IPS-18c (cell line): ENCODE measurements around the gene RPS8.

ENCODE experiments used
- H3K4me3 ChIP-seq: 2 replicates; pipeline ENCODE4 v1.7.0; 2013; ENCODE audit warnings: low read depth, mild to moderate bottlenecking, low read length, moderate library complexity; ENCODE audit not compliant: insufficient read depth
- H3K9me3 ChIP-seq: one replicate; pipeline ENCODE4 v1.6.1; 2013; ENCODE audit warnings: mild to moderate bottlenecking, low read length, moderate library complexity; ENCODE audit not compliant: control insufficient read depth, insufficient read depth

Gene RPS8

DNA sequence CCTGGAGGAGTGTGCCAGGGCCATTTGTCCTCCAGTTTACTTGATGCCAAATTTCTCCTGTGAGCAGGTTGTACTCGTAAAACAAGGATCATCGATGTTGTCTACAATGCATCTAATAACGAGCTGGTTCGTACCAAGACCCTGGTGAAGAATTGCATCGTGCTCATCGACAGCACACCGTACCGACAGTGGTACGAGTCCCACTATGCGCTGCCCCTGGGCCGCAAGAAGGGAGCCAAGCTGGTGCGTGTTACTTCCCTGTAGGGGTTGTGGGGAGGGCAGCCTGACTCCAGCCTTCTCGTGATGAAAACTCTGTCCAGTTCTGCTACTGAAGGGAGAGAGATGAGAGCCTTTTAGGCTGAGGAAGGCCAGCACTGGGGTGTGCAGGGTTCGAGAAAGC is 2.2 kb downstream of the RPS8 start:
- peak overlapping the region; percentile 86; the same call in 1 of the 2 replicates for H3K4me3 ChIP-seq
- peaks cover 5% of the 10 kb centered on the region for H3K9me3 ChIP-seq

DNA sequence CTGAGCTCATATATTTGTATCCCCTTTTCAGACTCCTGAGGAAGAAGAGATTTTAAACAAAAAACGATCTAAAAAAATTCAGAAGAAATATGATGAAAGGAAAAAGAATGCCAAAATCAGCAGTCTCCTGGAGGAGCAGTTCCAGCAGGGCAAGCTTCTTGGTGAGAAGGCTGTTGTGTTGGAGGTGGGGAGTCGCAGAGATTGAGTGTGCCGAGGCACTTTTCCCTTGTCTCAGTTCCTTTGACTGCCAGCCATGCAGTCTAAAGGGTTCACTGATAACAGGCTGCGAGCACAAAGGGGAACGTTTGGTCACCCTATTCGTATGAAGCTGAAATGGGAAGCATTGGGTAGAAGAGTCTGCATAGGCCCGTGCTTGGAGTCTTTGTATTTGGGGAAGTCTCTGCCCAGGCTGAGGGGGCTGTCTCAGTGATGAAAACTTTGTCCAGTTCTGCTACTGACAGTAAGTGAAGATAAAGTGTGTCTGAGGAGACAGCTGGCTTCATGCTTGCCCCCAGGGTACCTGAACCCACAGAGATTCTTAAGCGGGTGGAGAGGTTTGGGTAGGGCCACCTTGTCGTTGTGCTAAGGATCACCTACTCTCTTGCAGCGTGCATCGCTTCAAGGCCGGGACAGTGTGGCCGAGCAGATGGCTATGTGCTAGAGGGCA is 2.8 kb downstream of the RPS8 start:
- Histone ChIP-seq H3K4me3 (no peak overlapping the region), H3K9me3 (peaks cover 5% of the 10 kb centered on the region)

DNA sequence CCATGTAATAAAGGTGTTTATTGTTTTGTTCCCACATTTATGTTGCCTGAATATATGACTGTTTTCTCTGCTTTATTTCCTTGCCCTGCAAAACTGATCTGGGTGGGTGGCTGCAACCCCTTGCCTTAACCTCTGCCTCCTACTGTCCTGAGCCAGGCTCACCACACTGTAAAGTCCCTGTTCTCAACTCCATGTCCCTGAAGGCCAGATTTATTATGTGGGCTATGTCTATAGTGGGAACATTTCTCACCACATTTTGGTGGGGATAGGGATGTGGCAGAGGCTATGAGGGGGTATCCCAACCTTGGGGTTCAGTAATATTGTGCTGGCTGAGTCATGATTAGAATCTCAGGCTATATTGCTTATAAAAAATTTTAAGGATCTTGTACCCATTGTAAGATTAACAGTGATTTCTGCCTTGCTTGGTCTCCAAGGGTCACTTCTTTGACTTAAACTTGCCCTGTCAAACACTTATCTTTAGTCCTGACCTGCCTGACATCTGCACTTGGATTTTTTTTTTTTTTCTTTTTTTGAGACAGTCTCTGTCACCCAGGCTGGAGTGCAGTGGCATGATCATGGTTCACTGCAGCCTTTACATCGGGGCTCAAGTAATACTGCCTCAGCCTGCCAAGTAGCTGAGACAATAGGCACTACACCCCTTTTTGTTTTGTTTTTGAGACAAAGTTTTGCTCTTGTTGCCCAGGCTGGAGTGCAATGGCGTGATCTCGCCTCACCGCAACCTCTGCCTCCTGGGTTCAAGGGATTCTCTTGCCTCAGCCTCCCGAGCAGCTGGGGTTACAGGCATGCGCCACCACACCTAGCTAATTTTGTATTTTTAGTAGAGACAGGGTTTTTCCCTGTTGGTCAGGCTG is 3.6 kb downstream of the RPS8 start:
- H3K4me3 ChIP-seq: no peak overlapping the region
- peaks cover 5% of the 10 kb centered on the region for H3K9me3 ChIP-seq

DNA sequence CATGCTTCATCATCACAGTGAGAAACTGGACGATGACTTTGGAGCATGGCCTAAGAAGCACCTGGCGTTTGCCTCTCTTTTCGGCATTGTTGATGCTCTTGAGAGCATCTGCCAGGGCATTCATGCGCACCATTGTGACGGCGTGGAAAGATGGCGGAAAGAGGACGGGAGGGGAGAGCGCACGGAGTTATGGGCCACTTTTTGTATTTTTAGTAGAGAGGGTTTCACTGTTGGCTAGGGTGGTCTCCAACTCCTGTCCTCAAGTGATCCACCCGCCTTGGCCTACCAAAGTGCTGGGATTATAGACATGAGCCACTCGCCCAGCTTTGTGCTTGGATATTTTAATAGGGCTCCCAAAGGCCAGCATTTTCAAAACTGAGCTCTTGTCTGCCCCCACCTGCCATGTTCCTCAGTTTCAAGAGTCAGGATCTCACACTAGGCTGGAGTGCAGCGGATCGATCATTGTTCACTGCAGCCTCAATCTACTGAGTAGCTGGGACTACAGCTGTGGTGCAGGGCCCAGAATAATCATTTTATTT is 5.3 kb downstream of the RPS8 start:
- peaks cover 2% of the 10 kb centered on the region for H3K9me3 ChIP-seq
- no peak overlapping the region for H3K4me3 ChIP-seq

DNA sequence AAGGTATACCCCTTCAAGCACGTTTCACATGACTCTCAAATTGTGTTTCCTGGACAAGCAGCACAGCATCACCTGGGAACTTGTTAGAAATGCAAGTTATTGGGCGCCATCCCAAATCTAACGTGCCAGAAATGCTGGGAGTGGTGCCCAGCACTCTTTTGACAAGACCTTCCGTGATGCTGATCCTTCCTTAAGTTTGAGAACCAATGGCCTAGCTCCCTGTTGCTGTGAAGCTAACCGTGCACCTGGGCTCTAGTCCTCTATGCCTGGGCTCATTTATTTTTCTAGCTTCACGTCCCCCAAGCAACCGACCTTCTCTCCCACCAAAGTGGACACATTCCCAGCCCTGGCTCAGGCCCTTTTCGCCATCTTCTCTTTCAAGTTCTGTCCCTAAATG is 8.4 kb downstream of the RPS8 start:
- H3K4me3 ChIP-seq: peak overlapping the region; percentile 40; the same call in 1 of the 2 replicates
- no peaks in the 10 kb centered on the region for H3K9me3 ChIP-seq

DNA sequence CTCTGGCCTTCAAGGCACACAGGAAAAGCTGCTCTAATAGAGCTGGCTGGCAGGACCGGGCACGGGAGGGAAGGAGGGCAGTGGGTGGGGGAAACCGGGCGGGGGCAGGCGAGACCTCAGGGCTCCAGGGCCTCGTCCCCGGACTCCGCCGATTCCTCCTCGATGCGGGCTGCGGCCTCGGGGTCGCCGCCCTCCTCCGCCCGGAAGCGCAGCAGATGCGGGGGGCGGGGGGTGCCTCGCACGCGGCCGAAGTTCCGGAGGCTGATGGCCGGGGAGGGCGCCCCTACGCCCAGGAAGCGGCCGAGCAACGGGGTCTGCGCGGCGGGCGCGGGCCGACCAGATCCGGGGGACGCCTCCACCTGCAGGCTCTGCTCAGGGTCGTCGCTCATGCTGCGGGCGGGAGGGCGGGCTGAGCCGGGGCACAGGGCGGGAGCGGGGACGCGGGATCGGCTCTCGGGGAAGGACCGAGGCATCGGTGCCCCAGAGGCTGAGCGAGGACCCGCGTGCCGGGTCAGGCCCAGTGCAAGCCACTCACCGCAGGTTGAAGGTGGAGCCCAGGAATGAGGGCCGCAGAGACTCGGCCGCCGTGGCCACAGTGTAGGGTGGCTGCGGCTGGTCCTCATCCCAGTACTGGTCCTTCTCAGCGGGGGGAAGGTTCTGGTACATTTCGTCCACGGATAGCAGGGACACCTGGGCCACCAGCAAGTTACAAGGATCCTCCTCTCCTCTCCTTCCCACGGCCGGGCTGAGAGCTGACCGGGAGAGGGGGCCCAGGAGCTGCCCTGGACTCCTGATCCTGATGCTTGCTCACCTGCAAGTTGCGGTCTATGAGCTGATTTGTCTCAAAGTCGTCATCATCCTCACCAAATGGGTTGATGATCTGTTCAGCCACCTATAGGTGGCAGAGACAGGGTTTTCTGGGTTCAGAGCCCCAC is 9.0 kb downstream of the RPS8 start:
- Histone ChIP-seq H3K4me3 (peak overlapping the region; percentile 40), H3K9me3 (no peaks in the 10 kb centered on the region)

DNA sequence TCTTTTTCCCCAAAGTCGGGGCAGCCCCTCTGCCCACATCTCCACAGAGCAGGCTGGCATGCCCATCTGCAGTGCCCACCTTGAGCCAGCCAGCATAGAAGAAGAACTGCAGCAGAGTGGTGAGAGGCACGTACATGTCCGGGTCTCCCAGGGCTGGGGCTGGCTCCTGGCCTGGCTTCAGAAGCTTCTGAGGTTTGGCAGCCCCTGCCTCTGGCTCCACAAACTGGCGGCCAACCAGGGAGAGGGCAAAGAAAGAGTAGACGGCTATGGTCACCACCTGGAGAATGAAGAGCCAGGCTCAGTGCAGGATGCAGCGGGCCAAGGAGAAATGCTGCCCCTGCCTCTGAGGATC is 9.7 kb downstream of the RPS8 start:
- H3K4me3 ChIP-seq: peak overlapping the region; percentile 40; the same call in 1 of the 2 replicates
- H3K9me3 ChIP-seq: no peaks in the 10 kb centered on the region

DNA sequence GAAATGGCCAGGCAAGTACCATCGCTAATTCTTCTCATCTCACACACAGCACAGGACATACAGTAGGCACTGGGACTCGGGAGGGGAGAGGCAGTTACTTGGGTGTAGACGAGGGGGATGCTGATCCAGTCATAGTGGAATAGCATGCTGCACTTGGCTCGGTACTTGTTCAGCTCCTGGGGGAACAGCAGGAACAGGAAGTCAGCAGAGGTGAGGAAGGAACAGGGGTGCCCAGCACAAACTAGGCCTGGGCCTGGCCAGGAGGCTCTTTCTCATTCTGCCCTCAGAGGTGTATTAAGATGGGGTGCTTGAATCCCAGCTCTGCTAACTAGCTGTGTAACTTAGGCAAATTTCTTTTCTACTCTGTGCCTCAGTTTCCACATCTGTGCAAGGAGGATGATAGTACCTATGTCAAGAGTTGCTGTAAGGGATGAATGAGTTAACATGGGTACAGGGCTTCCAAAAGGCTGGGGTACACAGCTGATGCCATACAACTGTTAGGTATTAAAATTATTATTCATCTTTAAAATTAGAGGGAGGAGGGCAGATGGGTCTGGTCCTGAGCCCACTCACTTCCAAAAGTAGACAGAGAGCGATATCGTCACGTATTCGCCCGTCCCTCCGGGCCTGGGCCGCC is 10.3 kb downstream of the RPS8 start:
- Histone ChIP-seq H3K9me3 (no peaks in the 10 kb centered on the region), H3K4me3 (peak overlapping the region; percentile 66)

DNA sequence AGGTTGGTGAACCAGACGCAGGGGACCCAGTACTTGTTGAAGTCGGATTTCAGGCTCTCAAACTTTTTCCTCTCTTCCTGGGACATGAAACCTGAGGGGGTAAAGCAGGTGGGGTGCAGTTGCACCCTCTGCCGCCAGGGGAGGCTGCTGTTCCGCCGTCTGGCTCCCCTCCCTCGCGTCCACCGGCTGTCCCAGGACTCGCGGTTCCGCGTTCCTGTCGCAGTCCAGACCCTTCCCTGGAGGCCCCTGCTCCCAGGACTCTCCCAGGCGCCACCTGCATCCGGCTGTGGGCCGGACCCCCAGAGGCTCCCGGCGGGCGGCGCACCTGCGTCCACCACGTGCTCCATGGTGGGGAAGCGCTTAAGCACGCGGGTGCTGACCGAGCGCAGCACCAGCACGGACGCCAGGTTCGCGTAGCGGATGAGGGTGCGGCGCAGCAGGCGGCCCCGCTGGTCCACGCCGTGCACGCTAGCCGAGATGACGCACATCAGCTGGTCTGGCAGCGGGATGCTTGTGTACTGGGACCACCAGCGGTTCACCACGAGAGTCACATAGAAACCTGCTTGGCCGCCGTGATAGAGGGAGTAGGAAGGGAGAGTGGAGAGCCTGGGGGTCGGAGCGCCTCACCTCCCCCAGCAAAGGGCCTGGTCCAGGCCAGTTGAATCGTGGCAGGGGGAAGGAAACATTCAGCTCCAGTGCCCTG is 10.9 kb downstream of the RPS8 start:
- Histone ChIP-seq H3K9me3 (no peaks in the 10 kb centered on the region), H3K4me3 (peak overlapping the region; percentile 66)

DNA sequence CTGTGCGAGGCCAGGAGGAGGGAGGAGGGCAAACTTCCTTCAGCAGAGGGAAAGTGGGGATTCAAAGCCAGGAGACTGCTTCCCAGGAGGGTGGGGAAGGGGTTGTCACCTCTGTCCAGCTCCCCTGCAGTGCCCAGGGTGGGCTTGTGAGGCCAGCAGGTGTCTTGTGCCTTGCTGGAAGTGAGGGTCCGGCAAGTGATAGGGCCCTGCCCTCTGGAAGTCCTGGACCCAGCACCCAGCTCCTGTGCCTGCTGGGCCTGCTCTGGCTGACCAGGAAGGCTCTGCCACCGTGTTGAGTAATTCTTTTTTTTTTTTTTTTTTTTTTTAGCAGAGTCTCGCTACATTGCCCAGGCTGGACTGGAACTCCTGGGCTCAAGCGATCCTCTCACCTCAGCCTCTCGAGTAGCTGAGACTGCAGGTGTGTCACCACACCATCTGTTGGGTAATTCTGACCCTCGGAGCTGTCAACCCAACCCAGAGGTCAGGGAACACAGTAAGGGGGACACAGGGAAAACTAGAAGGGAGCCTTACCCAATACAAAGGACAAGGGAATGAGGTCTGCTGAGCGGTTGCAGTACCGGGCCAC is 11.6 kb downstream of the RPS8 start:
- Histone ChIP-seq H3K4me3 (peak overlapping the region; percentile 66), H3K9me3 (no peaks in the 10 kb centered on the region)

DNA sequence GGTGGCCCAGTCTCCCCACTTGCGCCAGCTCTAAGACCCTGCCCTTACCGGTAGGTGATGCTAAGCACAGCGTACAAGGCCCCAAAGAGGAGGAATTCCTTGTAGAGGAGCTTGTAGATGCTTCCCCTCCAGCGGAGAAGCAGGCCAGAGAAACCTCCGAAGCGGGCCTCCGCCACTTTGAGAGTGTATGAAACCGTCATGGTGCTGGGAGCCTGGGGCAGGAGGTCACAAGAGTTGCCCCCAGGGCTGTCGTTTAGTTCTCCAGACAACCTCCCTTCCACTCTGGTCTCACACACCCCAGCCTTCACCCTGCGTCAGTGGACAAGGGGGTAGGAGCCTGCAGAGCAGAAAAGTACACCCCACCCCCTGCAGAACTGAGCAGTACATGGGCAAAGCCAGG is 12.2 kb downstream of the RPS8 start:
- no peak overlapping the region for H3K4me3 ChIP-seq
- H3K9me3 ChIP-seq: no peaks in the 10 kb centered on the region

DNA sequence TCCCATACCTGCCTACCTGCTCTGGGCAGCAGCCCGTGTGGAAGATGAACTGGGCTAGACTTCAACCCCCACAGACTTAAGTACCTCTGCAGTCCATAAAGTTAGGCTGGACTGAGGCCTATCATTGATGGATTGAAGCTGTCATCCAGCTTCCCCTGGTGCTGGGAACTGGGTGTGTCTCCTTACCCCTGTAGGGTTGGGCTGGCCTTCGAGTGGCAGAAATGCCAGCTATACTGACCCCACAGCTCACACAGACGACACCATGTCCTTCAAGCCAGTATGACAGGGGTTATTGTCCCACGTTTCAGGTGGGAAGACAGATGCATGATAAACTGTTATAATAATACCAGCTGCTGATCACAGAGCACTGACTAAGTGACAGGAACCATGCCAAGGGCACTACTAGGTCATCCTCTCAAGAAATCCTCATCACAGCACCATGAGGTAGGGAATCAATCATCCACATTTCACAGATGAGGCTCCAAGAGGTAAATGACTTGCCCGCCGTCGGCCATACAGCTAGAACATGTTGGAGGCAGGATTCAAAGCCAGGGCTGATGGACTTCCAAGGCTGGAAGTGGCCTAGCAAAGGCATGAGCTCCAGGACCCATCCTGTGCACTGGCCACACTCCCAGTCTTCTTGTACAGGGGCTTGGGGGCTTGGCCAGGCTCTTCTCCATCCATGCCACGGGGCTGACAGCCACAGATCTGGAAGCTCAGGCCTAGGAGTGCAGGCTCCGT is 12.9 kb downstream of the RPS8 start, which contains the start of gene BEST4:
Gene BEST4, minus strand, starts transcription at position 51 of the 741 bp plus-strand sequence. CDS start 465 bp downstream, outside the sequence.
- no peaks in the 10 kb centered on the region for H3K9me3 ChIP-seq

DNA sequence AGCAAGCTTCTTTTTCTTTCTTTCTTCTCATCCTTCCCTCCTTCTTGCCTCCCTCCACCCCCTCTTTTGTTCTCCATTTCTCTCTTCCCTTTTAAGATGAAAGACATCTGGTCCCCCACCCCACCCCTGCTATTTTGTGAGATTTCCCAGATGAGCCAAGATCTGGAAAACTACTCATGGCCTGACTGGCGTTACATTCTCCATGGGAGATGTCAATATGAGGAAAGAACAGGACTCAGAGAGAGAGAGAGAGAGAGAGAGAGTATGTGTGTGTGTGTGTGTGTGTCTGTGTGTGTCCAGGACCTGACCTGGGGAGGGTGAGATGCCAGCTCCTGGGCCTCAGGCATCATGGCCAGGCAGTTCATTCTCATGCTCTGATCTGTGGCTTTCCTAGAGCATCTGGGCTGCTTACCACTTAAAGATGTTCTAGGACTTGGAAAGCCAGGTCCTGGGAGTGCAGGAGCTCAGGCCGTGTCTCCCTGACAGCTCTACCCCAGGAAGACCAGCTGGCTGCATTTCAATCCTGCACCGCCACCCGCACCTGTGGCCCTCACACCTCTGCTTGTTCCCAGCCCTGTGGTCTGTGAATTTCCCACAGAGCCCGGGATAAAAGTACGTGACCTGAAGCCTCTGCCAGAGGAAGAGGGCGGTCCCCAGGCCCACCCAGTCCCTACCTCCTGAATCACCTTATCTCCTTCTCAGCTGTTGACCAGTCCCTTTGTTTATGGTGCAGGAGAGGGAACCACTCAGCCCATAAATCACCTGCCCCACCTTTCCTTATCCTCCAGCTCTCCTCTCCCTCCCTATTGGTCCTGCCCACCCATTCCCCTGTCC is 15.8 kb downstream of the RPS8 start:
- H3K9me3 ChIP-seq: no peaks in the 10 kb centered on the region
- no peak overlapping the region for H3K4me3 ChIP-seq

More for the DNA sequence above, 12.9 kb downstream of the RPS8 start, which contains the start of gene BEST4:
- H3K4me3 ChIP-seq: 0 out of 2 replicates have a peak within 1 kb of the TSS, but pooled peaks have one; percentile 66

DNA sequence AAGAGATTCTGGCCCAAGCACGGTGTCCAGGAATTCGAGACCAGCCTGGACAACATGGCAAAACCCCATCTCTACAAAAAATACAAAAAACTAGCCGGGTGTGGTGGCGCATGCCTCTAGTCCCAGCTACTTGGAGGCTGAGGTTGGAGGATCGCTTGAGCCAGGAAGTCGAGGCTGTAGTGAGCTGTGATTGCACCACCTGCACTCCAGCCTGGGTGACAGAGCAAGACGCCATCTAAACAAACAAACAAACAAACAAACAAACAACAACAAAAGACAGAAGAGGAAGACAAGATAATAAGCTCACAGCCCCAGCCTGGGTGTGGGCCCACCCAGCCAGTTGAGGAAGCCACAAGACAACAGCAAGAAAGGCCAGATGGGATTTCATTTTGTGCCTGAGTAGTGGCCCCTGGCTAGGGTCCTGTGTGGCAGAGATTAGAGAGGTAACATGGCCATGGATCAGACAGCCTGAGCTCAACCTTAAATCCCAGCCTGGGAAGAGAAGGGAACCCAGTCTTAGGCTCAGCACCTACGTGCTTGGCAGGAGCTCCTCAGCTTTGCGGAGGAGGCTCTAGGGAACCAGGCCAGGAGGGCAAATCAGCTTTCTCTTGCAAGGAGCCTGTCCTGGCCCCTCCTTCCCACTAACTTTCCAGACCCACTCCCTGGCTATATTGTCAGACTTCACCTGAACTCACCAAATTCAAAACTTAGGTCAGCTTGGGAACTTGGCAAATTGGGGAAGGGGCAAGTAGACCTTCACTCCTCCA is 17.6 kb downstream of the RPS8 start:
- H3K4me3 ChIP-seq: 0 out of 2 replicates have a peak overlapping the region, but pooled peaks have one; percentile 9
- no peaks in the 10 kb centered on the region for H3K9me3 ChIP-seq
